EH (cell line): Measurements from ENCODE around the gene VWA1.
"Not testable (repeated sequence)": the region's sequence is repeated elsewhere in the genome, so short reads cannot be mapped to it uniquely, and the experiment has no call there.

Source experiments
- DNase-seq: peaks from one replicate; pipeline ENCODE4 v3.0.0-alpha.2; 2015; ENCODE audit warnings: low read depth

VWA1 gene

GRCh38 chr1:1424707-1425106 lies 10.8 kb upstream of the VWA1 start:
- DNase-seq, result no peak

GRCh38 chr1:1425426-1425752 lies 10.1 kb upstream of the VWA1 start:
- no peak for DNase-seq

GRCh38 chr1:1425753-1426495 lies 9.6 kb upstream of the VWA1 start:
- DNase-seq, result no peak

- no peak for DNase-seq
Measured at GRCh38 chr1:1426496-1427105, 8.9 kb upstream of the VWA1 start.

GRCh38 chr1:1427106-1427819 lies 8.2 kb upstream of the VWA1 start:
- peak; percentile 19 for DNase-seq

GRCh38 chr1:1427820-1428148 lies 7.7 kb upstream of the VWA1 start:
- DNase-seq, result no peak

- no peak for DNase-seq
Measured at GRCh38 chr1:1428174-1428573, 7.3 kb upstream of the VWA1 start.

GRCh38 chr1:1428967-1429366 lies 6.5 kb upstream of the VWA1 start:
- not testable (repeated sequence) for DNase-seq

- peak; percentile 28 for DNase-seq
Measured at GRCh38 chr1:1429671-1430073, 5.8 kb upstream of the VWA1 start.

GRCh38 chr1:1430114-1430982 lies 5.1 kb upstream of the VWA1 start:
- DNase-seq, result peak; percentile 44

- no peak for DNase-seq
Measured at GRCh38 chr1:1430992-1431844, 4.3 kb upstream of the VWA1 start.

- no peak for DNase-seq
Measured at GRCh38 chr1:1431845-1432273, 3.6 kb upstream of the VWA1 start.

- no peak for DNase-seq
Measured at GRCh38 chr1:1432274-1432950, 3.1 kb upstream of the VWA1 start.

GRCh38 chr1:1432951-1433803 lies 2.3 kb upstream of the VWA1 start:
- no peak for DNase-seq

- peak; percentile 39 for DNase-seq
Measured at GRCh38 chr1:1433804-1434130, 1.7 kb upstream of the VWA1 start.

- DNase-seq, result no peak
Measured at GRCh38 chr1:1434131-1434823, 1.2 kb upstream of the VWA1 start.

- no peak for DNase-seq
Measured at GRCh38 chr1:1434824-1435105, 725 bp upstream of the VWA1 start.

GRCh38 chr1:1435911-1436629 lies 580 bp downstream of the VWA1 start:
- DNase-seq, result no peak

GRCh38 chr1:1436630-1437032 lies 1.1 kb downstream of the VWA1 start:
- no peak for DNase-seq
